Measurements from ENCODE around the gene CYTH1. TPM values are rescaled to one million over a fixed set of nuclear protein-coding genes. Genes with fewer than 3 reads are reported as not detected.

Gene CYTH1
- total RNA-seq, 1 experiment from 2014 or later = 9.7 TPM

DNA sequence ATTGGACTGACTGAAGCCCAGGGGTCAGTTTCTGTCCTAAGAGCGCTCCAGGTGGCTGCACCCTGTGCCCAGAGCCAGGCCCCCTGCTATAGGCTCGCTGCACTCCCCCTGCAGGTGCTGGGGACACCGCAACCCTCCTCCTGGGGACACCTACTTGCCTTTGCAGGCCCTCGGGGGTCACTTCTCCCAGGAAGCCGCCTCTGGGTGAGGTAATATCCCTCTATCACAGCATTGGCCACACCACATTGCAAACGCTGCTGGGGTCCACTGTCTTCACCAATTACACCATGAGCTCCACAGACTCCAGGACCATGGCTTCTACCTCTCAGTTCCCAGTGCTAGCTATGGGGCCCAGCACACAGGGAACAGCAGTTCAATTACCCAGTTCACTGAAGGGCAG, 43.6 kb upstream of the CYTH1 start:
- Histone ChIP-seq H3K56ac (ENCODE audit: insufficient read length, low read depth, low read length) (no peak overlapping the region), H3K4me1 (ENCODE audit: insufficient read depth, low read length) (no peaks in the 10 kb centered on the region), H2BK5ac (ENCODE audit: insufficient read length, low read length) (no peak overlapping the region), H3K23me2 (ENCODE audit: insufficient read length, low read depth, low read length, poor library complexity, severe bottlenecking) (no peaks in the 10 kb centered on the region), H3K9ac (ENCODE audit: extremely low read depth, insufficient read length, low read length) (no peak overlapping the region), H2BK15ac (ENCODE audit: low read depth, low read length) (no peak overlapping the region), H3K27ac (ENCODE audit: insufficient read length, low read depth, low read length) (no peak overlapping the region), H3K27me3 (ENCODE audit: insufficient read depth, low read length) (no peaks in the 10 kb centered on the region), H4K20me1 (ENCODE audit: control insufficient read depth, insufficient read depth, insufficient read length) (no peaks in the 10 kb centered on the region), H3K9me3 (ENCODE audit: control insufficient read depth, low read depth, low read length) (no peaks in the 10 kb centered on the region), H3T11ph (ENCODE audit: low read length) (no peak overlapping the region), H3K18ac (ENCODE audit: insufficient read length, low read depth, low read length) (no peak overlapping the region), H2AK5ac (ENCODE audit: insufficient read length, low read length) (no peak overlapping the region), H4K5ac (ENCODE audit: insufficient read length, low read depth, low read length) (no peak overlapping the region), H2BK120ac (ENCODE audit: low read depth, low read length, poor library complexity, severe bottlenecking) (no peak overlapping the region), H4K8ac (replicated peaks; ENCODE audit: insufficient read length, low read depth, low read length) (no peak overlapping the region), H3K79me1 (ENCODE audit: insufficient read depth, low read depth, low read length, poor library complexity, severe bottlenecking) (peaks cover 6% of the 10 kb centered on the region), H2AFZ (ENCODE audit: low read length) (no peak overlapping the region), H3K23ac (ENCODE audit: insufficient read length, low read depth, low read length) (no peak overlapping the region), H2BK20ac (ENCODE audit: low read depth, low read length, poor library complexity, severe bottlenecking) (no peak overlapping the region), H3K4me2 (ENCODE audit: insufficient read depth, insufficient read length, low read length) (no peak overlapping the region), H3K14ac (ENCODE audit: insufficient read depth, low read length) (no peak overlapping the region; the same call in 1 of the 2 replicates), H2BK12ac (ENCODE audit: insufficient read length, low read depth, low read length) (no peak overlapping the region), H3K4ac (ENCODE audit: low read depth, low read length) (no peak overlapping the region), H4K91ac (ENCODE audit: insufficient read length, low read depth, low read length) (no peak overlapping the region), H3K79me2 (ENCODE audit: insufficient read depth, low read length) (peaks cover 3% of the 10 kb centered on the region; the same call in 1 of the 2 replicates)
- Mint-ChIP-seq H3K27ac (peak overlapping the region in 2 of 3 experiments; percentile 61 to 77; a peak in 3 of 7 replicates), H3K27me3 (ENCODE audit: low read depth) (no peaks in the 10 kb centered on the region), H3K36me3 (ENCODE audit: insufficient read depth in 1 of 3, low read depth in 3 of 3) (peaks cover 66 to 94% (median 91%) of the 10 kb centered on the region in 3 experiments), H3K4me3 (no peak overlapping the region), H3K4me1 (no peaks in the 10 kb centered on the region), H3K9me3 (no peaks in the 10 kb centered on the region)
- no CpG with 5 or more reads among the region's 6 CpGs for WGBS (ENCODE audit: extremely low coverage, insufficient read length, low lambda C conversion rate)
- DNase-seq = no peak
- TF ChIP-seq CTCF (conservative IDR thresholded peaks at IDR 0.05) = no peak
